ENCODE data around the gene KLHL24.
"Not testable (repeated sequence)": the region's sequence is repeated elsewhere in the genome, so short reads cannot be mapped to it uniquely, and the experiment has no call there.

KLHL24 gene, protein sequence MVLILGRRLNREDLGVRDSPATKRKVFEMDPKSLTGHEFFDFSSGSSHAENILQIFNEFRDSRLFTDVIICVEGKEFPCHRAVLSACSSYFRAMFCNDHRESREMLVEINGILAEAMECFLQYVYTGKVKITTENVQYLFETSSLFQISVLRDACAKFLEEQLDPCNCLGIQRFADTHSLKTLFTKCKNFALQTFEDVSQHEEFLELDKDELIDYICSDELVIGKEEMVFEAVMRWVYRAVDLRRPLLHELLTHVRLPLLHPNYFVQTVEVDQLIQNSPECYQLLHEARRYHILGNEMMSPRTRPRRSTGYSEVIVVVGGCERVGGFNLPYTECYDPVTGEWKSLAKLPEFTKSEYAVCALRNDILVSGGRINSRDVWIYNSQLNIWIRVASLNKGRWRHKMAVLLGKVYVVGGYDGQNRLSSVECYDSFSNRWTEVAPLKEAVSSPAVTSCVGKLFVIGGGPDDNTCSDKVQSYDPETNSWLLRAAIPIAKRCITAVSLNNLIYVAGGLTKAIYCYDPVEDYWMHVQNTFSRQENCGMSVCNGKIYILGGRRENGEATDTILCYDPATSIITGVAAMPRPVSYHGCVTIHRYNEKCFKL

DNA sequence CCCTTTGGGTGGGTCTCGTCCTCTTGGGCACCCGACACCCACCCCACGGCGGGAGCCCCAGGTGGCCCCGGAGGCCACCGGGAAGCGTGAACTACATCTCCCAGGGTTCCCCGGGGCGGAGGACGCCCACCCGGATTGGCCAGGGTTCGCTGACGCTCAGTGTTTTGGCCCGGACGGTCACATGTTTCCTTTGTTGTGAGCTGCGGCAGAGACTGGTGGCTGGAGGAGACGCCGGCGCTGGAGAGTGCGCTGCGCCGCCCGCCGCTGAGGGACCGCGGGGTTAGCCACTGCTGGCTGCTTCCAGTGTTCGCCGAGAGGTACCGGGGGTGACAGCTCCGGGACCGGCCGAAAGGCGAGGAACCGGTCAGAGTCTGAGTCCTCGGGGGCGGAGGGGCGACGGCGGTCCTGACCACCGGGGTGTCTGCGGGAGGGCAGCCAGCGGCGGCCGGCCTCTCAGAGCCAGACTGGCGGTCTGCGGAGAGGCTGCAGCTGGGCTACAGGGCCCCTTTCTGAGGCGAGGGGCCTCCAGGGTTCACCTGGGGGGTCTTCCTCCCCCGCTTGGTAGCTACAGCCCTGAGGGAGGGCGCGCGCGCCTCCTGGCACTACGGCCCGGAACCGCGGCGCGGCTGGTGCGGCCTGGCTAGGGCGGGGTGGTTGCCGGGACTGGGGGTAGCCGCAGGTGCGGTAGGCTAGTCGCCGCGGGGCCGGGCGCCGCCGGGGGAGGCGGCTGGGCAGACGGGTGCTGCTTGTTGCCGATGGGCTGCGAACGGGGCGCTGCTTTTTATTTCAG lies at the start of gene KLHL24:
KLHL24 (plus strand) TSS at position 193 of the 790 bp plus-strand sequence. CDS start 14,734 bp downstream, outside the sequence.
- DNase-seq (ENCODE audit: low read depth in 2 of 3, low spot score in 2 of 3) = peak; percentile 69 to 80 (median 75)

DNA sequence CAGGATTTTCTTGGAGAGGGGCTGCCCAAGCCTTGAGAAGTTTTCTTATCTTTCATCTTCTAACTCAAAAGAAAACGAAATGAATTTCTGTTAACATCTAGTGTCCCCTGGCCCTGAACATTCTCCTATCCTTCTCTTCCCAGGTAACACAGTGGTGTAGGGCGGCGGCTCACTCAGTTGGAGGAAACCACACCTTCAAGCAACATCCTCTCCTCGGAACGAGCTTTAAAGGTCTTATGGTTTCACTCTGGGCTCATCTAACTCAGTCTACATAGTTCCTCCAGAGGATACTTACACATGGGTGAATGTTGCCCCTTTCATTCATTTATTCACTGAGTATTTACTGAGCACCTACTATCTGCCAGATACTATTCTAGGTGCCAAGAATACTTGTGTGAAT lies 48.9 kb upstream of the KLHL24 start:
- no peak for DNase-seq (ENCODE audit: low read depth in 2 of 3, low spot score in 2 of 3)

DNA sequence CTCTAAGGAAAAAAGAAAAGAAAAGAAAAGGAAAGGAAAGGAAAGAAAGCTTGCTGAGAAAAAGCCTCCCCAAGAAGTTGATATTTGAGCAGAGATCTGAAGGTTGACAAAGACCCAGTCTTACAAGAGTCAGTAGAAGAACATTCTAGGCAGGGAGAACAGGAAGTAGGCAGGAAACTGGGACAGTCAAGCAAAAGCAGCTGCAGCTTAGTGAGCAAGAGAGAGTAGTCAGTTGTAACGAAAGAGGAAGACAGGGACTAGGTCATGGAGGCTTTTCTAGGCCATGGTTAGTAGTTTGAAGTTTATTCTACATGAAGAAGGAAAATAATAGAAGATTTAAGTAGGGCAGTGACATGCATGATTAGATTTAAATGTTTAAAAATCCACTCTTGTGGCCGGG lies 48.1 kb upstream of the KLHL24 start:
- DNase-seq (ENCODE audit: low read depth in 2 of 3, low spot score in 2 of 3) = no peak

DNA sequence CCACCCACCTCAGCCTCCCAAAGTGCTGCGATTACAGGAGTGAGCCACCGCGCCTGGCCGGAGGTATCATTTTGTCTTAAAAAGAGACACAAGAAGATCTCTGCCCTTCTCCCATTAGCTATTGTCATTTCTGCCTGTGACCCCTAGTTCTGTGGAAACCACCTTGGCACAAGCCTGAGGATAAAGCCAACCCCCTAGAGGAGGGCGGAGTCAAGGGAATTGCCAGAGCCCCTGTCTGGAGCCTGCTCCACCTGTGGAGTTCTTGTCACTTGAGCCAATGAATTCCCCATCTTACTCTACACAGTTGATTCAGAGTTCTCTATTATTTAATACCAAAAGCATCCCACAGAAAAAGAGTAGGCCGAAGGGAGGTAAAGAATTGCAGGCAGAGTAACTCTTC lies 45.0 kb upstream of the KLHL24 start:
- DNase-seq (ENCODE audit: low read depth in 2 of 3, low spot score in 2 of 3) = no peak

DNA sequence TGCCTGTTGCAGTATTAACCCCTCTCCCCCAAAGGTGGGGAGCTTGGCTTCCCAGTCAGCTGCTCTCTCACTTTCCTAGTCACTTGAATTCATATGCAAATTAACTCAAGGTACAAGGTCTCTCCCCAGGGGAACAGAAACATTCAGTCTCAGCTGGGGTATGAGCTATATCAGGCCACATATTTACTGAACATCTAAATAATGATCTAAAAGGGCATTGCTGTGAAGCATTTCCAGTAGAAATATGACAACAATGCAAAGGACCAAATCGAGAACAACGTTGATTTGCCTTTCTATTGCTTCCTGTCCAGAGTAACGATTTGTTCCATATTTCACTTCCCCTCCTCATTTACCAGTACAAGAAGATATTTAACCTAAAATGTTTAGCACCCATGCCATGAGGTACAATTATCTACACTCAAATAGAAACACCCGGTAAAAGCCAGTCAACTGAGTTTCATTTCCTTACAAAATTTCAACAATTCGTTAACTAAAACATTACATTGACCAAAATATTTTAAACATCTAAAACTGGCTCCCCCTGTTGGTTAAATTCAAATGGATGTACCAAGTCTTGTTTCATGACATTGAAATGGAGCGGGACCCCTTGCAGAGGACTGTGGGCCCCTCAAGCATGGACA lies 43.4 kb upstream of the KLHL24 start:
- no peak for DNase-seq (ENCODE audit: low read depth in 2 of 3, low spot score in 2 of 3)

DNA sequence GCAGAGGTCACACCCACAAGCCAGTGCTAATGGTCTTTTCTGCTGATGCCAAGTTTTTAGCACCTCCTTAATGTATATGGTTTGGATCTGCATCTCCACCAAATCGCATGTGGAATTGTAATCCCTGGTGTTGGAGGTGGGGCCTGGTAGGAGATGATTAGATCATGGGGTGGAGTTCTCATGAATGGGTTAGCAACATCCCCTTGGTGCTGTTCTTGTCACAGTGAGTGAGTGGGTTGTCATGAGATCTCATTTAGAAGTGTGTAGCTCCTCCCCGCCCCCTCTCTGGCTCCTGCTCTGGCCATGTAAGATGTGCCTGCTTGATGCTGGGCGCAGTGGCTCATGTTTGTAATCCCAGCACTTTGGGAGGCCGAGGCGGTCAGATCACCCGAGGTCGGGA lies 42.6 kb upstream of the KLHL24 start:
- DNase-seq (ENCODE audit: low read depth in 2 of 3, low spot score in 2 of 3) = no peak

DNA sequence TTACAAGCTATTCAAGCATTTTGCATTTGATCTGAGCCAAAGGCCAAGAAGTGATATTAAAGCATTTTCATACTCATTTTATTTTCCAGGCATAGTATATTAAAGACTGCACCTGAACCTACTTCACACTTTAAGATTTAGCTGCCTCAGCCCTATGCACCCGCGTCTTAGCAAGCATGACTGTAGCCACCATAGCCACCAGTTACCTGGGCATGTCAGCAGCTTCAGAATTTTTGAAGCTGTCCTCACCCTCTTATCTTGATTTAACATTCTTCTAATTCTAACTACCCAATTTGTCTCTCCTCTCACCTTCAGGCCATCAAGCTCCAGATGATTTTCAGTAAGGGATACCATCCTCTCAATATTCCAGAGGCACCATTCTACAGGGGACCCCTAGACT lies 40.8 kb upstream of the KLHL24 start:
- DNase-seq (ENCODE audit: low read depth in 2 of 3, low spot score in 2 of 3) = no peak

DNA sequence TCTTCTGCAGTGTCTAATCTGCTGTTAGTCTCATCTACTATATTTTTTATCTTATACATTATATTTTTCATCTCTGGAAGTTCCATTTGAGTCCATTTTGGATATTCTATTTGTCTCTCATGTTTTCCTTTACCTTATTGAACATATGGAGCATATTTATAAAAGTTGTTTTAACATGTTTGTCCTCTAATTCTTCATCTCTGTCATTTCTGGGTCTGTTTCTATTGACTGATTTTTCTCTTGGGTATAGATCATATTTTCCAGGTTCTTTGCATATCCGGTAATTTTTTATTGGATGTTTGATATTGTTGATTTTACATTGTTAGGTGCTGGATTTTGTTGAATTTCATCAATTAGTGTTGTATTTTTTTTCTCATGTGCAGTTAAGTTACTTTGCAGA lies 37.5 kb upstream of the KLHL24 start:
- DNase-seq (ENCODE audit: low read depth in 2 of 3, low spot score in 2 of 3) = no peak

DNA sequence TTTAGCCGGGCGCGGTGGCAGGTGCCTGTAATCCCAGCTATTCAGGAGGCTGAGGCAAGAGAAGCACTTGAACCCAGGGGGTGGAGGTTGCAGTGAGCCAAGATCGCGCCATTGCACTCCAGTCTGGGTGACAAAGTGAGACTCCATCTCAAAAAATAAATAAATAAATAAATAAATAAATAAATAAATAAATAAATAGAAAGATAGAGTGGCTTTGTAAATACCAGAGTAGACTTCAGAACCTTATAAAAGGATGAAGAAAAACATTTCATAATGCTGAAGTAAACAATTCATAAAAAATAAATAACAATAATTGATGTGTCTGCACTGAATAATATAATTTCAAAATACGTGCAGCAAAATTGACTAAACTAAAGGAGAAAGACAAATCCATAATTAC lies 24.1 kb upstream of the KLHL24 start:
- not testable (repeated sequence) for DNase-seq (ENCODE audit: low read depth in 2 of 3, low spot score in 2 of 3)

DNA sequence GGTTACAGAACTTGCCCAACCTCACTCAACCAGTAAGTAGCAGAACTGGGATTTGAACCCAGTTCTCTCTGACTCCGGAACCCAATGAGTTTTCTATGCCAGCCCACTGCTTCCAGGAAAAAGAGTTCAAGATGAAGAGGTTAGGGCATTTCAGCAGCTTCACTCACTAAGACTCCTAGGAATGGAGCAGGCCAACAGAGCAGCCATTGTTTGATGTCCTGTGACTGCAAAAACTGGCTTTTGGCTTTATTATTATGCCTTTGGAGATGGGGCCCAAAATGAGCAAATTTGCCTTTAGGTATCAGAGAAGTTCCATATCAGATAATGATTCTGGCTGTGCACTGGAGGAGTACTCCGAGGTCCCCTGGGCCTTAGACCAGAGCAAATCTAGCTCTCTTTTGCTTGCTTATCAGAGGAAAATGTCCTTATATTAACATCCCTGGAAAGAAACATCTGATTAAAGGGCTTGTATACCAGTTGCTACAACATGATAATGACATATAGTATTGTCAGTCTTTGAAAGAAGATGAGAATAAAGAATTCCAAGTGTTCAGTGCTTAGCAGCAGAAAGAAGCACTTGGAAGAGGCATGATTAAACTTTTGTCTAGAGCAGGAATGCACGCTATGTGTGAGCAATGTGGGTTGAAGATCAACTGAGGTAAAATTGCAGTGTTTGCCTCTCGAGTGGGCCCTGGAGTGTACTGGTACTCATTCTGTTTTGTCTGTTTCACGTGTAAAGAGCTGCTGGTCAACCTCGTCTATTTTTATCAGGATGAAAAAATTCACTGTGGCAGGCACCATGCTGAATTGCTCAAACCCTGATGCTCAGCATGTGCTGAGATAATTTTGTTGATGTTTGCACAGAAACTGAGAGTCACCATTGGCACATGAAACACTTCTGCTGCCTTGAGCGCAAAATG lies 21.8 kb upstream of the KLHL24 start:
- DNase-seq (ENCODE audit: low read depth in 2 of 3, low spot score in 2 of 3) = no peak

DNA sequence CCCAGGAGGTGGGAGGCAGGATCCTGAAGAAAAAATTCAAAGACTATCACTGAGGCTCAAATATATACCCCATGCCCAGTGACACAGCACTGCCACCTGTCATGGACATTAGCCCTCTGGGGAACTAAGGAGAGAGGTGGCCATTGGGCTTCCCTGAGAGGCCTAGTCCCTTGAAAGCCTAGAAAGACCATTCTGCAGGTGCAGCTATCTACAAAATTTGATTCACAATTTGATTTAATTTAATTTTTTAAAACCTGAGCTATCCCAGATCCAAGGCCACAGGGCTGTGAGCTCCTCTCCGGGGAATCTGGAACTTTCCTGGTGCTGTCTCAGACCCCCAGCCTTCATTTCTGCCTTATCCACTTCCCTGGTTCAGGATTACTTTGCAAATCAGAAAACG lies 16.9 kb upstream of the KLHL24 start:
- DNase-seq (ENCODE audit: low read depth in 2 of 3, low spot score in 2 of 3) = no peak

DNA sequence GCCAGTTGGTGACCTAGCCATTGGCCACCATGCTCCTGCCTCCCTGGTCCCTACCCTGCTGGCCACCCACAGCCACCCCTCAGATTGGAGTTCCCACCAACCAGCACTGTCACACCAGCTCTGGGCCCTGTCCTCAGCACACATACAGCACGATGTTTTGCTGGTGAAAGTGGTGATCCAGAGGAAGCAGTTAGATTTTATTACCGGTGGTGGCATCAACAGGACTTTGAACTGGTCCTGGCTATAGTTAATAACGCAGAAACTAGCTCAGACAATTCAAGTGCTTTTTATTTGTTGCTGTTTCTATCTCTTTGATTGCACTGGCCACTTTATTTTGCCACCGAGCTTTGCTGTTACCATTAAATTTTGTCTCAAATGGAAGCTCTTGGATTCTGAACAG lies 16.4 kb upstream of the KLHL24 start:
- DNase-seq (ENCODE audit: low read depth in 2 of 3, low spot score in 2 of 3) = no peak

DNA sequence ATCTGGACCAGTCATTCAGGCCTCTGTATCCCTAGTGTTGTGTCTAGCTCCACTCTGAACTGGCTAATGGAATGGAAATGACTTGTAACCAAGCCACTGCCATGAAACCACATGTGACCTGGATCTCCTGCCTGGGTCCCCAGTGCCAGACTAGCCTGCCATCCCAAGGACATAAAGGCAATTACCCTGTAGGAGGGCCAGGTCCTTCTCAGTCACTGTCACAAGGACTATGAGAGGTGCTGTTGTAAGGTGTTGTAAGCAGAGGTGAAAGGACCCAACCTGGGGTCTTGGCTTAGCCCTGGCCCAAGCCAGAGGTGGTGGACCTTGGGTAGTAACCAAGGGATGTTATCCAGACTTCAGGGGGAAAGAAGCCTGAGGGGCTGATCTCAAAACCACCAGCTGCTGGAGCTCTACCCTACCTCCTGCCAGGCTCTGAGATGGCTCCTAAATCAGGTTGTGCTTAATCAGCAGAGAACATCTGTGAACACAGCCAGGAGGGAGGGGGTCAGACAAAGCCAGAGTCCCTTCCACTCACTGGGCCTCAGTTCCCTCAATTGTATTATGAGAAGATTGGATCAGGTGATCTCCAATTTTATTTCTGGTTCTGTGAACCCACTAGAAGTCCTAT lies 15.7 kb upstream of the KLHL24 start:
- DNase-seq (ENCODE audit: low read depth in 2 of 3, low spot score in 2 of 3) = no peak

DNA sequence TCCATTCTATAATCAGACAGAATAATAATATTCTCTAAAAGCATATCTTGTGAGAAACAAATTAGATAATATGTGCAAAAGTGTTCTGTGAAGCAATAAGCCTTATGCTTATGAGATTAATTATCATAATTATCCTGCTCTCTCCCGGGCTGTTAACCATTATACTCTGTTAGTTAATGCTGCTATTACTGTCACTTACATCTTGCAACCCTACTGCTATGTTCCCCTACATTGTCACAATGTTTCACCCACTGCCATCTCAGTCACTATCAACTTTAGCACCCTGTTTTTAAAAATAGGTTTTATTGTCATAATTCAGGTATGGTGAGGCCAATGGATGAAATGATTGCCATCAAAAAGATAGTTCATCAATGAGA lies 15.2 kb upstream of the KLHL24 start:
- no peak for DNase-seq (ENCODE audit: low read depth in 2 of 3, low spot score in 2 of 3)

DNA sequence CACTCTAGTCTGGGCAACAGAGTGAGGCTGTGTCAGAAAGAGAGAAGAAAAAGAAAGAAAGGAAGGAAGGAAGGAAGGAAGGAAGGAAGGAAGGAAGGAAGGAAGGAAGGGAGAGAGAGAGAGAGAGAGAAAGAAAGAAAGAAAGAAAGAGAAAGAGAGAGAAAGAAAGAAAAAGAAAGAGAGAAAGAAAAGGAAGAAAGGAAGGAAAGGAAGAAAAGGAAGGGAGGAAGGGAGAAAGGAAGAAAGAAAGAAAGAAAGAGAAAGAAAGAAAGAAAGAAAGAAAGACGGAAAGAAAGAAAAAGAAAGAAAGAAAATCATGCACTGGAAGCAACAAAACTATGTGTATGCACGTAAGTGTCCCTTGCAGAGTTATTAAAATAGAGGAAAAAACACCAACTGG lies 12.9 kb upstream of the KLHL24 start:
- not testable (repeated sequence) for DNase-seq (ENCODE audit: low read depth in 2 of 3, low spot score in 2 of 3)

DNA sequence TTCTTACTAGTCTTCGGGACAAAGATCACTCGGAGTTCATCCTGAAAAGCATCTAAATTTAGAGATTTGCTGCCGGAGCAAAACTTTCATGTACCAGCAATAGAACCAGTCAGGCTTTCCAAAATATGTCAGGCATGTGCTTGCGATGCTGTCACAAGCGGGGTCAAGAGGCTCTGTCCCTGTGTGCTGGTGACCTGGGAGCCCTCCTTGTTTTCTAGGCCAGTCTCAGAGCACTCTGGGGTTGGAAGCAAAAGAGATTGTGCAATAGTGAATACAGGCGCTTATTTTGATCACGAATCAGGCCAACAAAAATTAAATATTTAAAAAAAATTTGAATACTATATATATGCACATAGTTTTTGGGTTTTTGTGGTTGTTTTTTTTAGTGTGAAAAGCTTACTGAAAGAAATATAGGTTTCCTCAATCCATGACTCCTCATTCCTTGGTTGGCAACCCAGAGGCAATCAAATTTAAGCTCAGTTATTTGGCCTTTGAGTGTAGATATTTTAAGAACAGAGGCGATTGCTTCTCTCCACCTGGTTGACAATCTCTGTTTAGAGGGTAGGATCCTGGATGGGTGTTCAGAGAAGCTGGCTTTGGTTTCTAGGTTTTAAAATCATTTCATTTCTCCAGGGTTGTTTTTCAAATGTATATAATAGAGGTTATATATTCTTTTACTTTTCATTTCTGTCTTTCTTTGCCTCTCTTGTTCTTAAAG lies 8.4 kb upstream of the KLHL24 start:
- DNase-seq (ENCODE audit: low read depth in 2 of 3, low spot score in 2 of 3) = no peak

DNA sequence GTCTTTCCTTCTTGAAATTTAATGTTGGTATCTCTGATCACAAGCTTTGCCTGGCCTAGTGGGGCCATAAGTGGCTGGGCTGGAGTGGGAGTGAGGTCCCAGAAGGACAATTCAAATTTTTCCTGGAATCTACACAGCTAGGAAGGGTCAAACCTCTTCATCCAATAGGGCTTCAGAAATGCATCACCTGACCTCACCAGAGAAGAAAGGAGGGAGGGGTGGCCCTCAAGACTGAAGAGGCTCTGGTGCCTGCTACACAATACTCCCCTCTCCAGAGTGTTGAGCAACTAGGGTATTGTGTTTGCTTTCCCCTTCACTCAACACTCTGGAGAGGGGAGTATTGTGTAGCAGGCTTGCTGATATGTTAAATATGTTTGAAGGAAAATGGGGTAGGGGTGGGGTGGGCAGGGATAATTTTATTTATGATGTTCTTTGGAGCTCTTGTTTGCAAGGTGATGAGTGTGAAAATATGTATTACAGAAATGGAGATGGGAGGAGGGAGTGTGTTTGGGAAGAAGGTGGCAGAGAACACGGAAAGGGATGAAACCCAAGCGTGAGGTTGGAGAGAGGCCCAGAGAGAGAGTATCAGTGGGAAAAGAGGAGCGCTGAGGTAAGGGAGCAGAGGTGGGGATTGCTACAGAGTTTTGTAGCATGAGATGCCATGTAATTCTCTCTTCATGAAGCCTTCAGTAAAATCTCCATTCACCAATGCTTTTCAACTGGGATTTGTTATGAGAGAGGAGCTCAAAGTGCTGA lies 5.7 kb upstream of the KLHL24 start:
- no peak for DNase-seq (ENCODE audit: low read depth in 2 of 3, low spot score in 2 of 3)

DNA sequence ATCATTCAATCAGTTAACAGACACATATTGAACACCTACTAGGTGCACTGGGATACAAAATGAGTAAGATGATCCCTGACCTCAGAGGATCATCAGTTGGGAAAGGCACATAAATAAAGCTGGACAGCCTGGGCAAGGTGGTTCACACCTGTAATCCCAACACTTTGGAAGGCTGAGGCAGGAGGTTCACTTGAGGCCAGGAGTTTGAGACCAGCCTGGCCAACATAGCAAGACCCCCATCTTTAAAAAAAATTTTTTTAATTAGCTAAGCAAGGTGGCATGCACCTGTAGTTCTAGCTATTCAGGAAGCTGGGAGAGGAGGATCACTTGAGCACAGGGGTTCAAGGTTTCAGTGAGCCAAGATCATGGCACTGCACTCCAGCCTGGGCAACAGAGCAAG lies 3.7 kb upstream of the KLHL24 start:
- no peak for DNase-seq (ENCODE audit: low read depth in 2 of 3, low spot score in 2 of 3)

DNA sequence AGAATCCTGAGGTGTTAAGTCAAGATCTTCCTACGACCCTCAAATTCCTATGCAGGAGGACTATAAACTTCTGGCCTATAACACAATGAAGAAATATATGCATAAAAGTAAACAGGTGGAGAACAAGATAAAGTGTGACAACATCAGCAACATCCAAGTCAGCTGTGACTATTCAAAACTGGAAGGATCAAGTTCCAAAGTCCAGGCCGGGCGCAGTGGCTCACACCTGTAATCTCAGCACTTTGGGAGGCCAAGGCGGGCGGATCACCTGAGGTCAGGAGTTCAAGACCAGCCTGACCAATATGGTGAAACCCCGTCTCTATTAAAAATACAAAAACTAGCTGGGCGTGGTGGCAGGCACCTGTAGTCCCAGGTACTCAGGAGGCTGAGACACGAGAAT lies 2.7 kb upstream of the KLHL24 start:
- not testable (repeated sequence) for DNase-seq (ENCODE audit: low read depth in 2 of 3, low spot score in 2 of 3)
